NT2/D1 (cell line): ENCODE data around the gene SLC35D2.
"Not testable (repeated sequence)": the region's sequence is repeated elsewhere in the genome, so short reads cannot be mapped to it uniquely, and the experiment has no call there.

Experiments used
- SUZ12 ChIP-seq: IDR thresholded peaks from 2 replicates; pipeline ENCODE4 v1.6.1; 2011; ENCODE audit not compliant: insufficient read length, insufficient read depth; ENCODE audit errors: extremely low read depth
- YY1 ChIP-seq: IDR thresholded peaks from 2 replicates; pipeline ENCODE4 v1.6.1; 2011; ENCODE audit not compliant: insufficient read length, insufficient read depth
- ZNF274 ChIP-seq: IDR thresholded peaks from 2 replicates; pipeline ENCODE4 v1.6.1; 2011; ENCODE audit warnings: mild to moderate bottlenecking, low read depth, low read length

- not testable (repeated sequence) for TF ChIP-seq SUZ12, ZNF274, YY1
Observed at GRCh38 chr9:96362119-96362518, 21.4 kb downstream of the SLC35D2 start.
